CD4-positive, alpha-beta T cell treated with Interleukin-21 for 1 hour (primary cell): Measurements from ENCODE around the gene TSPYL4.

Source experiments
- DNase-seq: peaks from one replicate; pipeline ENCODE4 v3.0.0-alpha.2; 2020

Gene TSPYL4

DNA sequence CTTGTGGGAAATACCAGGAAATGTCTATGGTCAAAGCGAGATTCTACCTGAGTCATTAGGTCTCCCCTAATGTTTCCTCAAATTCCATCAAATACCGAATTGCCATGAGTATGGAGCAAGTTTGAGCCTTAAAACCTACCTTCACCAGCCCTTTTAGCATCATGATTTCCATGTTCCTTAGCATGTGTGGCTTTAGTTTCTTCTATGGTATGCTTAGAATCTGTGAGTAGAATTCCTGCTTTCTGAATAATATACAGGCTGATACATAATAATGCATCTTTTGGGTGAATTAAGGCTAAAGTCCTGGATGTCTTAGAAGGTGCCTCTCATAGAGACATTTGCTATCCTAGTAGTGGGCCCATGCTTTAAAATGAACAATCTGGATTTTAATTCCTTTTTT lies 32.0 kb downstream of the TSPYL4 start:
- no peak for DNase-seq

DNA sequence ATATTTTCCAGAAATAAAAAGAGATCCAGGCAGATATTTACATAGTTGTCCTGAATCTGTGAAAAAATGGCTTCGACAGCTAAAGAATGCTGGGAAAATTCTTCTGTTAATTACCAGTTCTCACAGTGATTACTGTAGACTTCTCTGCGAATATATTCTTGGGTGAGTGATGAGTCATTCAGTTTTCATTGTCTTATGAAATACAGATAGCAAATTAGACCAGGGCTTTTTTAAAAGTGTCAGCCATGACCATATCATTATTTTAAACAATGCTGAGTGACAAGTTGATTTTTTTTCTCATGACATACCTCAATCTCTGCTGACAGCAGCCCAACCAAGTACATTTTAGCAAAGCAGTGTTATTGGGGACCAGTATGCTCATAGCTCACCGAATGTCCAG lies 32.8 kb downstream of the TSPYL4 start:
- DNase-seq, result no peak

DNA sequence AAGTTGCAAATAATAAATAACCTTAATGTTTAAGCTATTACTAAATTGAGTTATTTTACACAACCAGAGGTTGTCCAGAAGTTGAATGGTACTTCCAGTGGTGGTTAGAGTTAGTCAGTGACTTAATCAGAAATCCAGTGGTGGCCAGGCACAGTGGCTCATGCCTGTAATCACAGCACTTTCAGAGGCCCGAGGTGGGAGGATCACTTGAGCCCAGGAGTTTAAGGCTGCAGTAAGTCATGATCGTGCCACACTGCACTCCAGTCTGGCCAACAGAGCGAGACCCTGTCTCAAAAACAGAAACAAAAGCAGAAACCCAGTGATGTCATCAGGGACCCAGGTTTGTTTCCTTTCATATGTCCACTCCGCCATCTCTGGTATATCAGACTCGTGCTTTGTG lies 35.0 kb downstream of the TSPYL4 start:
- DNase-seq, result no peak

DNA sequence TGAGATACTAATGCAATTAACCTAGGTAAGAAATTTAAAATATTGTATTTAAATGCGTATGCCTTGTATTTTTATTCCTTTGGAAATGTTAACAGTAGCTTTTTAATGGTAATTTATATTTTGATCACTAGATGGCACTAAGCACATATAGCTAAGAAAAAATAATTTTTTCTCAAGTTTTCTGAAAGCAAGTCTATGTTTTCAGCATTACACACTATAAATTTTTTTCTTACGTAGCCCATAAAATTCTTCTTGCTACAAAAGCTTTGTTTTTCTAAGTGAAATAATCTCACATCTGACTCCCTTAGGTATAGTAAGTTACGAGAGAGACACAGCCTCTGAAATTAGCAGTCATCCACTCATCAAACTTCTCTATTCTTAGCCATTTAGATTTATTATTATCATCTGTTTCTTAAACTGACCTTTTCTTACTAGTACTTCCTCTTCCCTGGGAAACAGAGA lies 35.7 kb downstream of the TSPYL4 start:
- DNase-seq, result no peak

DNA sequence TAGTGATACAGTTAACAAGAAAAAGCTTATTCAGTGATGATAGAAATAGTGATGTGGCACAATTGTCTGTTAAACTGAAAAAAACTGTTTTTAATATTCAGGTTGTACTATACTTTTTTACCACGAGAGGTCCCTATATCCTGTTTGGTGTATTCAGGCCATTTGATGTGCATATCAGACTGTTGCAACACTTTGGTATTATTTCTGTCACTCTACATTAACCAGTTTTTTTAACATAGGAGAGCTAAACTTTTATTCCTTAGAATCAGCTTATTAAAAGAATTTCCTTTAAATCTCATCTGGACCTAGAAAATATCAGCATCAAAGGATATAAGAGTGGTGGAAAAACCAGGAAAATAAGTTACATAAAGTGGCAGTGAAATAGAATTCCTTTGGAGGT lies 36.8 kb downstream of the TSPYL4 start:
- peak; percentile 55 for DNase-seq

DNA sequence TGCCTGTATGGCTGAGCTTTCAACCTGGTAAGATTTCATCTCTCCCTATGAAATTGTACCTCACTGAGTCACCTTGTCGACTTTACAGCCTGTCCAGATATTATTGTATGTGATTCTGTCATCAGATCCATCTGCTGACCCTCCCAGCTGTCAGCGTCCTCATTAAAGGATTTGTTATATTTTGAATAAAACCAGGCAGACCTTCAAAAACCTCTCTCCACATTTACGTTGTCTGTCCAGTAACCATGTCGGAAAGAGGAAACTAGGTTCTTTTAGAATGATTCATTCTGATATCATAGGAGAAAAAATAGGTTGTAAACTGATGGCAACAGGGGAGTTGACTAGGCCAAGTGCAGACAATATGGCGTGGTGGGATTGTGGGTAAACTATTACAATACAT lies 38.5 kb downstream of the TSPYL4 start:
- no peak for DNase-seq

DNA sequence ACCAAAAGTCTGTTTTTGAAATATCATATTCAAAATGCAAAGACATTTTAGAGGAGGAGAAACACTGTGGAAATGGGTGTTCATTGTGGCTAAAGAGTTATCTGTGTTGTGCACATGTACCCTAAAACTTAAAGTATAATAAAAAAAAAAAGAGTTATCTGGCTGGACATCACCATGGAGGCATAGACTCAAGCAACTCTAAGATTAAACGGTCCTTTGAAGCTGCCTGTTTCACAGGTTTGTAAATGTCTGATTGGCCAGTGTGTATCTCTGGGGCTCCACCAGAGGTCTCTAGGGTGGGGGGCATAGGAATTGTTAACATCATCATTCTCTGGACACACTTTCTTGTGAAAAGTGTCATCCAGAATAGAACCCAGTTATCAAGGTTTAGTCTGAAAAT lies 39.2 kb downstream of the TSPYL4 start:
- DNase-seq, result no peak

DNA sequence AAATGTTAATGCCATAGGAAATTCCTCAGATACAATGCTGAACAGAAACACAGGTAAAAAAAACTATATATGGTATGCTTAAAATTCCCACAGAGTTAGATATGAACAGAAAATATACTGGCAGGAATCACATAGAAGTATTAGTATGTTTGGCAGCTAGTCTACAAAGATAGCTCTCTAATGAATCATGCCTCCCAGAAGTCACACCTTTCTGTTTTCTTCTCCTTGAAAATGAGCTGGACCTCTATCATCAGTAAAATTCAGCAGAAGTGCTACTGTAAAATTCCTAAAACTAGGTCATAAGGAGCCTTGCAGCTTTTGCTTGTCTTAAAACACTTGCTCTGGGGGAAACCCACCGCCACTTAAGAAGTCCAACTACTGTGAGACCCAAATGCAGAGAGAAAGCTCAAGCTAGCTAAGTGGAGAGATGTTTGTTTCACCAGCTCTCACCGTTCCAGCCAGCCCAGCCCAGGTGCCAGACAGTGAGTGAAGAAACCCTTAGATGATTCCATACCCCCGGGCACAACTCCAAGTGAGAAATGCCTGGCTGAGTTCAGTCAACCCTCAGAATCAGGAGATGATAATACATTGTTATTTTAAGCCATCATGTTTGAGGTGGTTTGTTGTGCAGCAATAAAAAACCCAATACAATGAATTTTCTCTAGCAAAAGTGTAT lies 43.0 kb downstream of the TSPYL4 start:
- no peak for DNase-seq

DNA sequence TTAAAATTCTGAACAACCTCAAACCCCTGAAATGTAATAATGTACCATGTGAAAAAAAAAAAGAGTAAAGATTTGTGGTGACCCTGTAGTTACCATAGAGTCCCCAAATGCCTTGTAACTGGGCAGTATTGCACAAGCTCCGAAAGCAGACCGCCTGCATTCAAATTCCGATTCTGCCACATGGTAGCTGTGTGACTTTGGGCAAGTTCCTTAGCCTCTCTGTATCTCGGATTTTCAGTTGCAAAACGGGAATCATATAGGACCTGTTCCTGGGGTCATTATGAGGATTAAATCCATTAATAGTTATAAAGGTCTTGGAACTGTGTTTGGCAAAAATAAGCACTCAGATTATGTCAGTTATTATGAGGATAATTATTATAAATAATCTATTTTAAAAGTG lies 43.6 kb downstream of the TSPYL4 start:
- DNase-seq, result no peak

DNA sequence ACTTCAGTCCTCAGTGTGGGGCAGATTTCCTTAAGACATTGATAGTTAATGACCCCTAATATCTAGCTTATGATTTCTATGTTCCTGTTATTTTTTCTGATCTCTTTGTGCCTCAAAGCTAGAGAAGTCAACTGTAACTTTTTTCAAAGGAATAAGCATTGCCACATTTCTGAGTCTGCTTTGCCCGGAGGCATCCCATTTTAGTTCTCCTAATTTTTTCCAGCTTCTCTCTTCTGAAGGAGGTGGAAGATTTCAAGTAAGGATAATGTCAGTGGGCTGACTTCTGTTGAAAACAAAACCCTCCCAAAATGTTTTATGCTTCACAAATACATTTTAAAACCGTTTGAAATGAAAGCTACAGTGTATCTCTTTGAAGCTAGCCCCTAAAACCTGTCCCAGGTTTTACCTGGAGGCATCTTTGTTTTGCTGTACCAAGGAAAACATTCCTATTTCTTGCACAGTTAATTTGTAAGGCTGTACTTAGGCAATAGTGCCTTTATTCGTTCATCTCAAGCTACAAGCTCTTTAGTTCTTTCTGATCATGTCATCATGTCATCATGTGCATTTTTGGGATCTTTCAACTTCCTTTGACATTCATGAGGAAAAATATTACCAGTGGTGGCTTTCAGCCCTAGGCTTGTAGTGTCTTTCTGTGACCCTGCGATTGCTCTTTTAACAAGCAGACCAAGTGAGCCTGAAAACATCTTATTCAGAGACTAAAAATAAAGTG lies 45.7 kb downstream of the TSPYL4 start:
- DNase-seq, result no peak

DNA sequence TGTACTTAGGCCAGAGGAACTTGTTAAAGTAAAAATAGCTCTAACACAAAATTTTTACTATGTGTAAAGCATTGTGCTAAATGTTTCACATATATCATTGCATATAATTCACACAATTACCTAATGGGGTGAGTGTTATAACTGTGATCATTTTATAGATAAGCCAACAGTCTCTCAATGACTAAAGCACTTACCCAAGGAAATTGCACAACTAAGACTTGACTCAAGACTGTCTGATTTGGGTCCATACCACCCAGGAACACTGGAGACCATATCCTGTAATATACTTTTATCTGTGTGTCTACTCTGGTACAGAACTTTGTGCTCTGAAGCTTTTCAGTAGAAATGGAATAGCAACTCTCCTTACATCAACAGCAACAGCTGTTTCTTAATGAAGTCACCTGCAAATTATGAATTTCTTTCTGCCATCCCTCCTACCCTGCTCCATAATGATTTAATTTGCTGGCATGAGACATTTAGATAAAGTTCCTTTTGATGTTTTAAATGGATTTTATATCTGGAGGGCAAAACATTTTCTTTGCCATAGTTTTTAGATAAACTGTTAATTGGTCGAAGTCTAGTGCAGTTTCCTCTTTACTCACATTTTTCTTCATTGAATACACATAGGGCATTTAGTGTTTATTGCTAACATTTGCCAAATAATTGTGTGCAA lies 47.5 kb downstream of the TSPYL4 start:
- no peak for DNase-seq

DNA sequence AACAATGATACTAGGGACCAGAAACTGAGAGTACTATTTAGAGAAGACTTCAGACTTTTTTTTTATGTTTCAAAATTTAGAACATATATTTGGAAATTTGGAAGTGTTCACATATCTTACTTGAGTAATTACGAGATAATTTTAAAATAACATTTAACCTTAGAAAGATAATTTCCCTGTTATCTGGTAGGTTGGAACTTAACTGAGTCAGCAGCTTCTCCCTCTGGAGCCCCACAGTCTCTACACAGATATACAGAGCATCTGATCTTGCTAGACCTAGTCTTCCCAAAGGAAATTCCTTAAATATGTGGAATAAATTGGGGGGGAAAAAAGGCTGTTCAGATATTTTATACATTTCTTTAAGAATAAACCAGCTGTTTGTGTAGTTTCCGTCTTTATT lies 48.6 kb downstream of the TSPYL4 start:
- DNase-seq, result no peak

DNA sequence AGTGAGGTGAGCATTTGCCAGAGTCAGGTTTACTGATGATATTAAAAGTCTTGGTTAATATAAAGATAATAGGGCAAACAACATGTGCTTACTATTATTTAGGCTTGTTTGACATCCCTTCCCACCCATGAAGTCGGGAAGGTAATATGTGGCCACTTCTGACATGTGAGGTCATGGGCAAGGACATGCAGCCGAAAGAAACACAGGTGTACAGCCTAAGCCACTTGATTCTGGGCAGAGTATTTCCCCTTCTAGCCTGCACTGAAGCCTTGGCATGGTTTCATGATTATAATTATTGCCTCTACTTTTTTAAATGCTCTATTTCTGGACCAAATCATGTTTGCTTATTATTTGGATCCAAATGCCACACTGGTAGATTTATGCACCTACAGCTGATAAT lies 52.3 kb downstream of the TSPYL4 start:
- no peak for DNase-seq

DNA sequence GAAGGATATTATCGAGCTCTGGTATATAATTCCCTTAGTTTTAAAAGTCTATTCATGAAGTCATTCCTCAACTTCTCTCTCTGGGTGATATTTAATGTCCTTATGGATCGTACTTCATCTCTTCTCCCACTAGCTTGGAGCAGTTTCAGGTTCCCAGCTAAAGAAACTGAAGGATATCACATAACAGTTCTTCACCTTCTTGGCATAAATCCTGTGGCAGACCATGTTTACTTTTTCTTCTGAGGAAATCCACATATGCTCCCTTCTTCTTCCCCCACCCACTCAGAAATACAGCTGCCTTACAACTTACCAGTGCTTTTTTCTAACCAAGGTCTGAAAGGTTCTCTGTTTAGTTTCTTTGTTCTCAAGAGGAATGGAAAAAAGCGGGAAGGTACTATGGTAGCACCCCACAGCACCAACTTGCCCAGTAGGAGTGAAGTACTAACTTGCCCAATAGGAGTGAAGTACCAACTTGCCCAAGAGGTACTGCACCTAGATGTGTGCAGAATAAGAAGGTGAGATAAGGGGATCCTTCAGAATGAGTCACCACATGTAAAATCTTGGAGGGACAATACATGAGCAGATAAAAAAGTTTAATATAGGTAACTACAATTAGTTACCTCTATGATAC lies 53.1 kb downstream of the TSPYL4 start:
- DNase-seq, result no peak
